ENCODE data around the gene IL18.

IL18 gene

DNA sequence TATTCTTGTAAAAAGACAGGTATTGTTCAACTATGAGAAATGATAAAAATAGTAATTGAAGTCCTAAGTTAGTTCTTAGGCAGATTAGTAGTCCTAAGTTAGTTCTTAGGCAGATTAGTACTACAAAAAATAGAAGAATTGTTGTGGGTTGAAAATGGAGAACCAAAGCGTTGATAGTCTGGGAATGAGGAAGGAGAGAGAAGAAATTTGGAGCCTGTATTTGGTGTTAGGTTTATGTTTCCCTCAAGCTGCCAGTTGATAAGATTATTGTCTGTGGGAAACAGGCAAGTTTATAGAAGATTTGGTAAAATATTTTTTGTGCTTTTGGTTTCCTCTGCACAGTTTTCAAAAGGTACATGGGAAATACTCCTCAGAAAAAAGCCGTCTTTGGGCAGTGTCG is 15.0 kb upstream of the IL18 start:
- DNase-seq (ENCODE audit: low read depth), result no peak
- no peak overlapping the region for H3K4me3 ChIP-seq (ENCODE audit: low read depth, low read length)
- TF ChIP-seq, protein P1, sequence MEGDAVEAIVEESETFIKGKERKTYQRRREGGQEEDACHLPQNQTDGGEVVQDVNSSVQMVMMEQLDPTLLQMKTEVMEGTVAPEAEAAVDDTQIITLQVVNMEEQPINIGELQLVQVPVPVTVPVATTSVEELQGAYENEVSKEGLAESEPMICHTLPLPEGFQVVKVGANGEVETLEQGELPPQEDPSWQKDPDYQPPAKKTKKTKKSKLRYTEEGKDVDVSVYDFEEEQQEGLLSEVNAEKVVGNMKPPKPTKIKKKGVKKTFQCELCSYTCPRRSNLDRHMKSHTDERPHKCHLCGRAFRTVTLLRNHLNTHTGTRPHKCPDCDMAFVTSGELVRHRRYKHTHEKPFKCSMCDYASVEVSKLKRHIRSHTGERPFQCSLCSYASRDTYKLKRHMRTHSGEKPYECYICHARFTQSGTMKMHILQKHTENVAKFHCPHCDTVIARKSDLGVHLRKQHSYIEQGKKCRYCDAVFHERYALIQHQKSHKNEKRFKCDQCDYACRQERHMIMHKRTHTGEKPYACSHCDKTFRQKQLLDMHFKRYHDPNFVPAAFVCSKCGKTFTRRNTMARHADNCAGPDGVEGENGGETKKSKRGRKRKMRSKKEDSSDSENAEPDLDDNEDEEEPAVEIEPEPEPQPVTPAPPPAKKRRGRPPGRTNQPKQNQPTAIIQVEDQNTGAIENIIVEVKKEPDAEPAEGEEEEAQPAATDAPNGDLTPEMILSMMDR (IDR thresholded peaks at IDR 0.05; ENCODE audit: control insufficient read depth, extremely low read depth, insufficient read depth), result no peak

- no peak for DNase-seq (ENCODE audit: low read depth)
- TF ChIP-seq, protein P1 (IDR thresholded peaks at IDR 0.05; ENCODE audit: control insufficient read depth, extremely low read depth, insufficient read depth), result no peak
- H3K4me3 ChIP-seq (ENCODE audit: low read depth, low read length), result no peak overlapping the region
Measured at GRCh38 chr11:112178428-112178827, 14.5 kb upstream of the IL18 start.

GRCh38 chr11:112177589-112177988 is 13.7 kb upstream of the IL18 start:
- TF ChIP-seq, protein P1 (IDR thresholded peaks at IDR 0.05; ENCODE audit: control insufficient read depth, extremely low read depth, insufficient read depth), result no peak
- H3K4me3 ChIP-seq (ENCODE audit: low read depth, low read length), result no peak overlapping the region
- no peak for DNase-seq (ENCODE audit: low read depth)

GRCh38 chr11:112176077-112176476 is 12.2 kb upstream of the IL18 start:
- no peak for DNase-seq (ENCODE audit: low read depth)
- TF ChIP-seq, protein P1 (IDR thresholded peaks at IDR 0.05; ENCODE audit: control insufficient read depth, extremely low read depth, insufficient read depth), result no peak
- H3K4me3 ChIP-seq (ENCODE audit: low read depth, low read length), result no peak overlapping the region

- TF ChIP-seq, protein P1 (IDR thresholded peaks at IDR 0.05; ENCODE audit: control insufficient read depth, extremely low read depth, insufficient read depth), result no peak
- no peak for DNase-seq (ENCODE audit: low read depth)
- peak overlapping the region; percentile 30 for H3K4me3 ChIP-seq (ENCODE audit: low read depth, low read length)
Measured at GRCh38 chr11:112175599-112175952, 11.7 kb upstream of the IL18 start.

DNA sequence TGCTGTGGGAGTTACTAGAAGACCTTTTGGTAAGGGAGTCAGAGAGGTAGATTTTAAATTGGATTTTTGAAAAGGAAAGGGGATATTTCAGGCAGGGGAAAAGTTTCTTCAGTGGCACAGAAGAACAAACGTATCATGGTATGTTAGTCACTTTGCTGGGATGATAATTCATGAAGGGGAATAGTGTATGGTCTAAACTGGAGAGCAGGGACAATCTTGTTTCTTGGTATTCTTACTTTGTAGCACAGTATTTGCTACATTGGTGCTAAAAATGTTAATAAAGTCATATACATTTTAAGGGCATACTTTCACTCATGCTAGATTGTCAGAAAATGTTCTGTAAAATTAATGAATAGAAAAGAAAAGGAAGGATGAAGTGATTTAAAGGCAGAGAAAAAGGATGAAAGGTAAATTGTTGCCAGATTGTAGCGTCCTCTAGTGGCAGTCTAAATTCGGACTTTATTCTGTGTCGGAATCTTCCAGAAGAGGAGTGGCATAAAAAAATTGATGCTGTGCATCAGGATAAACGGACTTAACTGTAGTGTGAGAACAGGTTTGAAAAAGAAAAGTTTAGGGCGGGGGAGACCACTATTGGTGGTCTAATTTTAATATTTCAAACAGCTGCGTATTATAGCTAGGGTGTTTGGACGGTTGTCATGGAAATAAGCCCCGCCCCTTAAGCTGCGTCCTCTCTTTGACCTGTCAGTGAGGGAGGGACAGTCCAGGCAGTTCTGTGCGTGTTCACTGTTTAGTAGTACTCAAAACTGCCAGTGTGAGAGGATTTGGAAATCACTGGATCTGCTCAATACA is 11.1 kb upstream of the IL18 start, which contains the start of gene BCO2:
TSS of gene BCO2 (plus strand) at position 724 of the 810 bp plus-strand sequence. CDS start 90 bp downstream, outside the sequence.
- peak; percentile 31 for DNase-seq (ENCODE audit: low read depth)
- TF ChIP-seq, protein P1 (IDR thresholded peaks at IDR 0.05; ENCODE audit: control insufficient read depth, extremely low read depth, insufficient read depth), result peak; percentile 59
- peak within 1 kb of the TSS; percentile 30 for H3K4me3 ChIP-seq (ENCODE audit: low read depth, low read length)

DNA sequence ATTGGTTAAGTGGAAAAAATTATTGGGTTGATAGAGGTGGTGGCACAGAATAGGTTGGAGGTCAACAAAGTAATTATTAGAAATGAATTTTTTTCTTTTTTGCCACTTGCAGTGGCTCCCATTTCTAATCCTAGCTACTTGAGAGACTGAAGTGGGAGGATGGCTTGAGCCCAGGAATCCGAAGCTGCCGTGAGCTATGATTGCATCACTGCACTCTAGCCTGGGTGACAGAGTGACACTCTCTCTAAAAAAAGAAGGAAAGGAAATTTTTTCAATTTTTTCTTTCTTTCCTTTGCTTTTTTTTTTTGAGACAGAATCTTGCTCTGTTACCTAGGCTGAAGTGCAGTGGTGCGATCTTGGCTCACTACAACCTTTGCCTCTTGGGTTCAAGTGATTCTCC is 9.3 kb upstream of the IL18 start:
- TF ChIP-seq, protein P1 (IDR thresholded peaks at IDR 0.05; ENCODE audit: control insufficient read depth, extremely low read depth, insufficient read depth), result no peak
- no peak for DNase-seq (ENCODE audit: low read depth)
- H3K4me3 ChIP-seq (ENCODE audit: low read depth, low read length), result no peak overlapping the region

All from LNCaP clone FGC (cell line).